Sigmoid colon (tissue), 7 donors: ENCODE data around the gene STN1. TPM values are rescaled to one million over a fixed set of nuclear protein-coding genes. Genes with fewer than 3 reads are reported as not detected.

Experiments used
- DNase-seq: peaks from one replicate; pipeline ENCODE4 v3.0.0-alpha.2; 2019
- H3K27ac ChIP-seq, 4 donors: fragments of 200-600 bp; sonication (generic); one replicate each; pipeline ENCODE4 v1.5.1; 2016 to 2019; ENCODE audit warnings: mild to moderate bottlenecking in 1 of 4
- H3K27me3 ChIP-seq, 3 donors: fragments of 200-600 bp; sonication (generic); one replicate each; pipeline ENCODE4 v1.5.1; 2019; ENCODE audit warnings: mild to moderate bottlenecking in 1 of 3
- H3K36me3 ChIP-seq, 4 donors: fragments of 200-600 bp; sonication (generic); one replicate each; pipeline ENCODE4 v1.5.1; 2016 to 2019
- H3K4me1 ChIP-seq, 4 donors: fragments of 200-600 bp; sonication (generic); one replicate each; pipeline ENCODE4 v1.5.1; 2017 to 2019
- H3K4me3 ChIP-seq, 4 donors: fragments of 200-600 bp; sonication (generic); one replicate each; pipeline ENCODE4 v1.5.1; 2017 to 2019; ENCODE audit warnings: mild to moderate bottlenecking in 2 of 4, moderate library complexity in 1 of 4
- H3K9me3 ChIP-seq, 4 donors: fragments of 200-600 bp in 3 of 4; sonication (generic) in 3 of 4; one replicate each; pipeline versions ENCODE4 v1.5.1 to v1.6.1; 2013 to 2019
- CTCF ChIP-seq, 4 experiments: fragments of 450-650 bp in 3 of 4; fragments of 200-600 bp in 1 of 4; IDR thresholded peaks; one replicate each; pipeline ENCODE4 v1.5.1; 2016 to 2019; ENCODE audit warnings: antibody characterized with exemption in 4 of 4, mild to moderate bottlenecking in 3 of 4, moderate library complexity in 2 of 4
- EP300 ChIP-seq, 4 donors: sonication (generic); formaldehyde crosslinking; IDR thresholded peaks; one replicate each; pipeline ENCODE4 v1.6.1; 2017; ENCODE audit warnings: antibody characterized with exemption in 4 of 4
- POLR2A ChIP-seq, 2 donors: fragments of 450-650 bp; IDR thresholded peaks; one replicate each; pipeline ENCODE4 v1.6.1; 2016; ENCODE audit warnings: antibody characterized with exemption in 2 of 2, mild to moderate bottlenecking in 2 of 2, moderate library complexity in 2 of 2
- POLR2AphosphoS5 ChIP-seq, 4 donors: sonication (generic); formaldehyde crosslinking; IDR thresholded peaks; one replicate each; pipeline ENCODE4 v1.6.1; 2017; ENCODE audit warnings: antibody characterized with exemption in 4 of 4
- WGBS, 2 donors: extraction: QIAGEN DNeasy Blood & Tissue Kit; methylation state at CpG; one replicate each; pipeline ENCODE4 v1.1.7; 2013; 5-methylcytosine and 5-hydroxymethylcytosine counted together
- intact Hi-C: fragments of 100-400 bp; cut with DNase I; formaldehyde crosslinking; loops from one replicate; pipeline ENCODE4 v1.15.1; 2023
- polyA plus RNA-seq, 3 donors: library from polyadenylated mRNA; stranded (reverse); fragments of 200-250 nt; gene quantifications; one replicate each; pipeline ENCODE4 v1.2.3, GENCODE V29; 2013
- total RNA-seq, 4 donors: library from RNA; depleted of rRNA; stranded (reverse); fragments of >200 nt; gene quantifications; one replicate each; pipeline ENCODE4 v1.1.0, GENCODE V29; 2016
- donor health status: healthy with polysubstance abuse.
- donor health status: Bipolar disorder and iron deficiency.
- donor health status: healthy.

STN1 gene
- total and polyA plus RNA-seq, 7 donors: 16.0 to 27.7 (median 22.4) TPM

- H3K9me3 ChIP-seq: no peaks in the 10 kb centered on the region
- intact Hi-C loops: no loop called here
- H3K27ac ChIP-seq: no peak overlapping the region
- no peaks in the 10 kb centered on the region for H3K27me3 ChIP-seq
- H3K4me3 ChIP-seq: no peak overlapping the region
- H3K36me3 ChIP-seq: no peaks in the 10 kb centered on the region
- no peak for TF ChIP-seq POLR2A (IDR thresholded peaks at IDR 0.05)
- no peak for TF ChIP-seq CTCF (IDR thresholded peaks at IDR 0.05)
- no peak for TF ChIP-seq POLR2AphosphoS5 (IDR thresholded peaks at IDR 0.05)
- TF ChIP-seq EP300 (IDR thresholded peaks at IDR 0.05): no peak
- no peak for DNase-seq
- WGBS, 2 donors: 94 to 97% methylated on average over 6 of the region's 6 CpGs
- H3K4me1 ChIP-seq: no peaks in the 10 kb centered on the region
These were observed 12.9 kb upstream of the STN1 start for GRCh38 chr10:103930881-103931280.

GRCh38 chr10:103930449-103930848, 12.5 kb upstream of the STN1 start:
- TF ChIP-seq CTCF (IDR thresholded peaks at IDR 0.05): no peak
- no peak for TF ChIP-seq POLR2AphosphoS5 (IDR thresholded peaks at IDR 0.05)
- TF ChIP-seq POLR2A (IDR thresholded peaks at IDR 0.05): no peak
- TF ChIP-seq EP300 (IDR thresholded peaks at IDR 0.05): no peak
- Histone ChIP-seq H3K4me1 (no peaks in the 10 kb centered on the region), H3K4me3 (no peak overlapping the region), H3K27me3 (no peaks in the 10 kb centered on the region), H3K27ac (no peak overlapping the region), H3K9me3 (no peaks in the 10 kb centered on the region), H3K36me3 (no peaks in the 10 kb centered on the region)
- 93 to 97% methylated on average over 1 of the region's 1 CpG for WGBS, 2 donors
- DNase-seq: no peak
- intact Hi-C loops: no loop called here

- no peaks in the 10 kb centered on the region for H3K27me3 ChIP-seq
- no peaks in the 10 kb centered on the region for H3K9me3 ChIP-seq
- H3K4me1 ChIP-seq: no peaks in the 10 kb centered on the region
- H3K36me3 ChIP-seq: no peaks in the 10 kb centered on the region
- TF ChIP-seq EP300 (IDR thresholded peaks at IDR 0.05) (no peak), CTCF (IDR thresholded peaks at IDR 0.05) (no peak), POLR2A (IDR thresholded peaks at IDR 0.05) (no peak), POLR2AphosphoS5 (IDR thresholded peaks at IDR 0.05) (no peak)
- H3K27ac ChIP-seq: no peak overlapping the region
- intact Hi-C loops: no loop called here
- WGBS, 2 donors: 23 to 62% methylated on average over 7 of the region's 7 CpGs
- H3K4me3 ChIP-seq: no peak overlapping the region
- DNase-seq: no peak
These were observed 11.5 kb upstream of the STN1 start for GRCh38 chr10:103929381-103929921.

DNA sequence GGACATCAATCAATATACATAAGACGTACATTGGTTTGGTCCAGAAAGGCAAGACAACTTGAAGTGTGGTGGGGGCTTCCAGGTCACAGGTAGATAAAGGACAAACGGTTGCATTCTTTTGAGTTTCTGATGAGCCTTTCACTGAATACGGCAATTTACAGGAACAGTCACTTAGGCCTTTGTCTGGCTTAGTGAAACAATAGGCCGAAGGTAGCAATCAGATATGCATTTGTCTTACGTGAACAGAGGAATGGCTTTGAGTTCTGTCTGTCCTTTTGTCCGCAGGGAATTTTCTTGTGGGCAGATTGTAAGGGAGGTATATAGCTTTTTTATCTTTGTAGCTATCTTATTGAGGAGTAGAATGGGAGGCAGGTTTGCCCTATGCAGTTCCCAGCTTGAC, 10.8 kb upstream of the STN1 start:
- Histone ChIP-seq H3K4me1 (no peaks in the 10 kb centered on the region), H3K27ac (no peak overlapping the region), H3K27me3 (no peaks in the 10 kb centered on the region), H3K36me3 (no peaks in the 10 kb centered on the region), H3K9me3 (no peaks in the 10 kb centered on the region), H3K4me3 (no peak overlapping the region)
- intact Hi-C loops: no loop called here
- TF ChIP-seq POLR2A (IDR thresholded peaks at IDR 0.05): no peak
- no peak for TF ChIP-seq POLR2AphosphoS5 (IDR thresholded peaks at IDR 0.05)
- no peak for TF ChIP-seq CTCF (IDR thresholded peaks at IDR 0.05)
- no peak for TF ChIP-seq EP300 (IDR thresholded peaks at IDR 0.05)
- 96 to 97% methylated on average over 6 of the region's 6 CpGs for WGBS, 2 donors
- no peak for DNase-seq

GRCh38 chr10:103926722-103927319, 8.8 kb upstream of the STN1 start:
- Histone ChIP-seq H3K9me3 (no peaks in the 10 kb centered on the region), H3K4me3 (no peak overlapping the region)
- WGBS, 2 donors: 18 to 75% methylated on average over 2 of the region's 2 CpGs

More at GRCh38 chr10:103926722-103927319, 8.8 kb upstream of the STN1 start:
- no peaks in the 10 kb centered on the region for H3K27me3 ChIP-seq
- H3K27ac ChIP-seq: no peak overlapping the region
- no peak for DNase-seq
- no peak for TF ChIP-seq CTCF (IDR thresholded peaks at IDR 0.05)
- no peak for TF ChIP-seq EP300 (IDR thresholded peaks at IDR 0.05)
- TF ChIP-seq POLR2AphosphoS5 (IDR thresholded peaks at IDR 0.05): no peak
- no peak for TF ChIP-seq POLR2A (IDR thresholded peaks at IDR 0.05)
- no peaks in the 10 kb centered on the region for H3K36me3 ChIP-seq
- no peaks in the 10 kb centered on the region for H3K4me1 ChIP-seq
- intact Hi-C loops: no loop called here
